K562 (cell line): ENCODE measurements around the gene PPP2R1B.

Experiments
- FOXM1 ChIP-seq, 2 experiments: fragments of 450-650 bp in 1 of 2; sonication (generic) in 1 of 2; formaldehyde crosslinking in 1 of 2; IDR thresholded peaks; 2 replicates each; pipeline versions ENCODE4 v1.6.1 to v1.9.0; 2017 to 2022; ENCODE audit warnings: low read depth in 2 of 2, mild to moderate bottlenecking in 2 of 2, missing genetic modification reagents in 1 of 2, moderate library complexity in 1 of 2
- KDM2B ChIP-seq: fragments of 250-450 bp; sonication (Bioruptor Pico); IDR thresholded peaks from 2 replicates; pipeline ENCODE4 v1.8.0; 2021; ENCODE audit warnings: mild to moderate bottlenecking, moderate library complexity
- NR2C2 ChIP-seq, 2 experiments: fragments of 200-800 bp in 1 of 2; sonication (Bioruptor generic) in 1 of 2; sonication (generic) in 1 of 2; formaldehyde crosslinking in 1 of 2; IDR thresholded peaks; 2 replicates each; pipeline versions ENCODE4 v1.6.1 to v1.8.0; 2016 to 2022; ENCODE audit warnings: mild to moderate bottlenecking in 1 of 2, missing compliant biosample characterization in 1 of 2, missing genetic modification characterization in 1 of 2, missing genetic modification reagents in 1 of 2
- POLR2AphosphoS5 ChIP-seq: IDR thresholded peaks from 2 replicates; pipeline ENCODE4 v1.6.1; 2011; ENCODE audit warnings: mild to moderate bottlenecking, low read depth, low read length, moderate library complexity; ENCODE audit not compliant: control insufficient read depth, insufficient read depth
- RFX1 ChIP-seq: fragments of 450-650 bp; IDR thresholded peaks from 2 replicates; pipeline ENCODE4 v1.6.1; 2016; ENCODE audit warnings: mild to moderate bottlenecking, moderate library complexity
- SIRT6 ChIP-seq: IDR thresholded peaks from one replicate; pipeline ENCODE4 v1.6.1; 2012; ENCODE audit warnings: low read depth, mild to moderate bottlenecking, control low read depth, inconsistent platforms, low read length, moderate library complexity
- SP1 ChIP-seq: sonication (generic); formaldehyde crosslinking; IDR thresholded peaks from 2 replicates; pipeline ENCODE4 v1.8.1; 2022; ENCODE audit warnings: mild to moderate bottlenecking, missing genetic modification reagents
- TF ChIP-seq, protein P1 (sequence below): fragments of 250-450 bp; sonication (Bioruptor Pico); IDR thresholded peaks from 2 replicates; pipeline ENCODE4 v1.4.0; 2020
- TF ChIP-seq, protein P2 (sequence below): sonication (generic); formaldehyde crosslinking; IDR thresholded peaks from 2 replicates; pipeline ENCODE4 v1.9.0; 2022; ENCODE audit warnings: mild to moderate bottlenecking, missing genetic modification reagents

DNA sequence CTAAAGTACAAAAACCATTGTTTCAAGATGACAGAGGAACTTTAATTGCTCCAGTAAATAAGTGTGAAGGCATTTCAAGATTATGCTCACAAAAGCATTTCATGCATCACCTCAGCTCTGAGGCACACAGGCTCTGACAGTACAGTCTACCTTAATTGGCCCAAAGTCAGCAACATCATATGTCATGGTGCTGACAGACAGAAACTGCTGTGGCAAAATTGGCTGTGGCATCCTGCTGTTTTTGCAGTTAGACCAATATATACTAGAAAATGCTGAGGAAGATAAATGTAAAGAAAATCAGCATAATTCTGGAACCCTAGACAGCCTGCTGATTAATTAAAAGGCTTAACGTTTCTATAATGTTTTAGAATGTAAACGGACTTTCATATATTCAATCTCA, 34.9 kb upstream of the PPP2R1B start:
- TF ChIP-seq, protein P1, sequence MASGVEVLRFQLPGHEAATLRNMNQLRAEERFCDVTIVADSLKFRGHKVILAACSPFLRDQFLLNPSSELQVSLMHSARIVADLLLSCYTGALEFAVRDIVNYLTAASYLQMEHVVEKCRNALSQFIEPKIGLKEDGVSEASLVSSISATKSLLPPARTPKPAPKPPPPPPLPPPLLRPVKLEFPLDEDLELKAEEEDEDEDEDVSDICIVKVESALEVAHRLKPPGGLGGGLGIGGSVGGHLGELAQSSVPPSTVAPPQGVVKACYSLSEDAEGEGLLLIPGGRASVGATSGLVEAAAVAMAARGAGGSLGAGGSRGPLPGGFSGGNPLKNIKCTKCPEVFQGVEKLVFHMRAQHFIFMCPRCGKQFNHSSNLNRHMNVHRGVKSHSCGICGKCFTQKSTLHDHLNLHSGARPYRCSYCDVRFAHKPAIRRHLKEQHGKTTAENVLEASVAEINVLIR (CRISPR knock-in tag): no peak
- TF ChIP-seq FOXM1 (IDR thresholded peaks at IDR 0.05; ENCODE audit: low read depth) (no peak), FOXM1 (CRISPR knock-in tag; IDR thresholded peaks at IDR 0.05; ENCODE audit: low read depth) (no peak), SIRT6 (no peak), SP1 (CRISPR knock-in tag) (no peak), POLR2AphosphoS5 (no peak), RFX1 (no peak), NR2C2 (CRISPR knock-in tag; IDR thresholded peaks at IDR 0.05) (no peak), NR2C2 (tag; IDR thresholded peaks at IDR 0.05) (no peak), KDM2B (no peak)
- TF ChIP-seq, protein P2, sequence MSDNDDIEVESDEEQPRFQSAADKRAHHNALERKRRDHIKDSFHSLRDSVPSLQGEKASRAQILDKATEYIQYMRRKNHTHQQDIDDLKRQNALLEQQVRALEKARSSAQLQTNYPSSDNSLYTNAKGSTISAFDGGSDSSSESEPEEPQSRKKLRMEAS: no peak
